Liver (tissue), 9 donors: ENCODE data around the gene KANSL3. TPM values are rescaled to one million over a fixed set of nuclear protein-coding genes. Genes with fewer than 3 reads are reported as not detected.

Source experiments
- DNase-seq: peaks from one replicate; pipeline ENCODE4 v3.0.0-alpha.2; 2017; ENCODE audit warnings: low spot score
- H3K27ac ChIP-seq, 2 donors: one replicate each; pipeline ENCODE4 v1.7.0; 2013; ENCODE audit warnings: inconsistent platforms in 2 of 2, low read length in 2 of 2, control low read depth in 1 of 2, low read depth in 1 of 2, mild to moderate bottlenecking in 1 of 2
- H3K27me3 ChIP-seq, 4 donors: one replicate each; pipeline versions ENCODE4 v1.6.1 to v1.7.0; 2013; ENCODE audit warnings: low read length in 3 of 4, inconsistent platforms in 1 of 4, mild to moderate bottlenecking in 1 of 4, moderate library complexity in 1 of 4; ENCODE audit not compliant: control insufficient read depth in 4 of 4, insufficient read depth in 4 of 4
- H3K36me3 ChIP-seq, 4 donors: one replicate each; pipeline versions ENCODE4 v1.6.1 to v1.7.0; 2013; ENCODE audit warnings: low read length in 3 of 4, mild to moderate bottlenecking in 3 of 4, low read depth in 1 of 4, moderate library complexity in 1 of 4; ENCODE audit not compliant: control insufficient read depth in 4 of 4, insufficient read depth in 3 of 4
- H3K4me1 ChIP-seq, 4 donors: one replicate each; pipeline versions ENCODE4 v1.6.1 to v1.7.0; 2013; ENCODE audit warnings: low read length in 3 of 4, mild to moderate bottlenecking in 3 of 4, moderate library complexity in 1 of 4; ENCODE audit not compliant: control insufficient read depth in 4 of 4, insufficient read depth in 4 of 4
- H3K4me3 ChIP-seq, 3 donors: one replicate each; pipeline versions ENCODE4 v1.6.1 to v1.7.0; 2013; ENCODE audit warnings: low read length in 3 of 3, control low read depth in 1 of 3, low read depth in 1 of 3, mild to moderate bottlenecking in 1 of 3
- H3K9ac ChIP-seq, 2 donors: one replicate each; pipeline ENCODE4 v1.7.0; 2013; ENCODE audit warnings: low read length in 2 of 2, mild to moderate bottlenecking in 2 of 2, moderate library complexity in 2 of 2, control low read depth in 1 of 2, low read depth in 1 of 2
- H3K9me3 ChIP-seq, 4 donors: one replicate each; pipeline versions ENCODE4 v1.6.1 to v1.7.0; 2013; ENCODE audit warnings: low read length in 3 of 4; ENCODE audit not compliant: control insufficient read depth in 4 of 4
- ATF3 ChIP-seq: IDR thresholded peaks from 2 replicates; pipeline ENCODE4 v1.6.1; 2016; ENCODE audit warnings: antibody characterized with exemption
- CTCF ChIP-seq: fragments of 150-350 bp; IDR thresholded peaks from 2 replicates; pipeline ENCODE4 v1.5.1; 2017; ENCODE audit warnings: improper control_type of control experiment, low read depth, low read length; ENCODE audit not compliant: missing input control
- EGR1 ChIP-seq, 2 donors: IDR thresholded peaks; 2 replicates each; pipeline ENCODE4 v1.6.1; 2016 to 2018; ENCODE audit warnings: antibody characterized with exemption in 2 of 2, low read depth in 2 of 2
- FOXA1 ChIP-seq: IDR thresholded peaks from 2 replicates; pipeline ENCODE4 v1.6.1; 2016; ENCODE audit warnings: antibody characterized with exemption
- FOXA2 ChIP-seq: IDR thresholded peaks from 2 replicates; pipeline ENCODE4 v1.6.1; 2016; ENCODE audit warnings: antibody characterized with exemption
- GABPA ChIP-seq, 2 donors: IDR thresholded peaks in 1 of 2; conservative IDR thresholded peaks in 1 of 2; 2 replicates each; pipeline ENCODE4 v1.6.1; 2016; ENCODE audit warnings: antibody characterized with exemption in 2 of 2, mild to moderate bottlenecking in 1 of 2, moderate library complexity in 1 of 2
- HNF4A ChIP-seq, 2 donors: conservative IDR thresholded peaks; 2 replicates each; pipeline ENCODE4 v1.6.1; 2016; ENCODE audit warnings: antibody characterized with exemption in 2 of 2, mild to moderate bottlenecking in 2 of 2
- HNF4G ChIP-seq: IDR thresholded peaks from 2 replicates; pipeline ENCODE4 v1.6.1; 2016; ENCODE audit warnings: antibody characterized with exemption
- JUND ChIP-seq, 2 donors: IDR thresholded peaks; 2 replicates each; pipeline ENCODE4 v1.6.1; 2016; ENCODE audit warnings: antibody characterized with exemption in 2 of 2
- NR2F2 ChIP-seq: IDR thresholded peaks from 2 replicates; pipeline ENCODE4 v1.6.1; 2016; ENCODE audit warnings: antibody characterized with exemption
- RAD21 ChIP-seq, 2 donors: IDR thresholded peaks; 2 replicates each; pipeline ENCODE4 v1.6.1; 2016; ENCODE audit warnings: antibody characterized with exemption in 2 of 2, mild to moderate bottlenecking in 2 of 2
- REST ChIP-seq: IDR thresholded peaks from 2 replicates; pipeline ENCODE4 v1.6.1; 2016; ENCODE audit warnings: antibody characterized with exemption, mild to moderate bottlenecking
- RXRA ChIP-seq, 2 donors: IDR thresholded peaks; 2 replicates each; pipeline ENCODE4 v1.6.1; 2017 to 2018; ENCODE audit warnings: antibody characterized with exemption in 2 of 2, mild to moderate bottlenecking in 1 of 2
- SP1 ChIP-seq: IDR thresholded peaks from 2 replicates; pipeline ENCODE4 v1.6.1; 2018; ENCODE audit warnings: antibody characterized with exemption, mild to moderate bottlenecking
- TAF1 ChIP-seq: conservative IDR thresholded peaks from 2 replicates; pipeline ENCODE4 v1.6.1; 2016; ENCODE audit warnings: antibody characterized with exemption, mild to moderate bottlenecking
- YY1 ChIP-seq: IDR thresholded peaks from 2 replicates; pipeline ENCODE4 v1.6.1; 2016; ENCODE audit warnings: antibody characterized with exemption, mild to moderate bottlenecking
- ZBTB33 ChIP-seq: IDR thresholded peaks from 2 replicates; pipeline ENCODE4 v1.6.1; 2016; ENCODE audit warnings: antibody characterized with exemption
- WGBS: extraction: QIAGEN DNeasy Blood & Tissue Kit; methylation state at CpG from one replicate; pipeline ENCODE4 v1.1.7; 2013; 5-methylcytosine and 5-hydroxymethylcytosine counted together
- polyA plus RNA-seq, 2 donors: library from polyadenylated mRNA; stranded (reverse) in 1 of 2; unstranded in 1 of 2; fragments of 200-250 nt in 1 of 2; fragments of >200 nt in 1 of 2; fragmentation: Nextera tagmentation in 1 of 2; extraction: Ambion mirVana in 1 of 2; gene quantifications; one replicate each; pipeline versions ENCODE4 v1.2.1 to v1.2.3, GENCODE V29; 2013 to 2015
- total RNA-seq, 2 donors: library from RNA; depleted of rRNA; stranded (reverse); fragments of >200 nt; gene quantifications; one replicate each; pipeline ENCODE4 v1.2.3, GENCODE V29; 2014
- donor health status: healthy.
- donor health status: healthy.
- donor health status: healthy.
- donor health status: healthy.
- donor health status: healthy.

KANSL3 gene
- total and polyA plus RNA-seq, 4 donors, result 8.3 to 30.5 (median 18.6) TPM

- H3K9ac ChIP-seq, result no peak overlapping the region
- TF ChIP-seq HNF4A (conservative IDR thresholded peaks at IDR 0.05) (peak; percentile 48 to 65), HNF4G (no peak)
- no peak overlapping the region for H3K27ac ChIP-seq
- peaks cover 0 to 6% (median 4%) of the 10 kb centered on the region in 4 donors for H3K4me1 ChIP-seq
- H3K9me3 ChIP-seq, result no peaks in the 10 kb centered on the region
- 94% methylated on average over 13 of the region's 13 CpGs for WGBS
- no peak for DNase-seq
- H3K4me3 ChIP-seq, result no peak overlapping the region
- H3K36me3 ChIP-seq, result no peaks in the 10 kb centered on the region
- H3K27me3 ChIP-seq, result no peaks in the 10 kb centered on the region
These were observed 46.1 kb upstream of the KANSL3 start for GRCh38 chr2:96683972-96684820.

GRCh38 chr2:96683307-96683706 is 45.2 kb upstream of the KANSL3 start:
- 97% methylated on average over 5 of the region's 5 CpGs for WGBS
- no peaks in the 10 kb centered on the region for H3K9me3 ChIP-seq
- no peak overlapping the region for H3K27ac ChIP-seq
- H3K4me1 ChIP-seq, result peaks cover 0 to 6% (median 4%) of the 10 kb centered on the region in 4 donors
- no peaks in the 10 kb centered on the region for H3K27me3 ChIP-seq
- H3K9ac ChIP-seq, result no peak overlapping the region
- no peak overlapping the region for H3K4me3 ChIP-seq
- TF ChIP-seq RXRA (IDR thresholded peaks at IDR 0.05) (no peak), SP1 (no peak), EGR1 (IDR thresholded peaks at IDR 0.05; ENCODE audit: low read depth in 2 of 2) (no peak), ATF3 (no peak), YY1 (no peak), RAD21 (IDR thresholded peaks at IDR 0.05) (no peak)
- no peak for DNase-seq
- H3K36me3 ChIP-seq, result no peaks in the 10 kb centered on the region

GRCh38 chr2:96681540-96681939 is 43.4 kb upstream of the KANSL3 start:
- peaks cover 0 to 6% (median 4%) of the 10 kb centered on the region in 4 donors for H3K4me1 ChIP-seq
- no peak overlapping the region for H3K4me3 ChIP-seq
- H3K27me3 ChIP-seq, result no peaks in the 10 kb centered on the region
- no peaks in the 10 kb centered on the region for H3K9me3 ChIP-seq
- H3K27ac ChIP-seq, result no peak overlapping the region
- no peak for TF ChIP-seq SP1
- TF ChIP-seq RAD21 (IDR thresholded peaks at IDR 0.05), result no peak
- TF ChIP-seq ZBTB33, result no peak
- TF ChIP-seq EGR1 (IDR thresholded peaks at IDR 0.05; ENCODE audit: low read depth in 2 of 2), result no peak
- no peak for TF ChIP-seq HNF4G
- no peak for TF ChIP-seq NR2F2
- TF ChIP-seq FOXA1, result no peak
- TF ChIP-seq GABPA (IDR thresholded peaks at IDR 0.05 in 1 of 2, conservative IDR thresholded peaks at IDR 0.05 in 1 of 2), result no peak
- TF ChIP-seq HNF4A (conservative IDR thresholded peaks at IDR 0.05), result no peak
- TF ChIP-seq YY1, result no peak
- TF ChIP-seq RXRA (IDR thresholded peaks at IDR 0.05), result no peak
- TF ChIP-seq TAF1, result no peak
- no peak for TF ChIP-seq REST
- no peak for TF ChIP-seq JUND (IDR thresholded peaks at IDR 0.05)
- no peak for TF ChIP-seq CTCF
- TF ChIP-seq FOXA2, result no peak
- DNase-seq, result no peak
- H3K36me3 ChIP-seq, result no peaks in the 10 kb centered on the region
- no peak overlapping the region for H3K9ac ChIP-seq
- 95% methylated on average over 4 of the region's 4 CpGs for WGBS
